Keratinocyte (primary cell): ENCODE data around the gene YJU2.

Experiments
- EZH2 ChIP-seq: IDR thresholded peaks from one replicate; pipeline ENCODE4 v1.6.1; 2012; ENCODE audit warnings: inconsistent platforms, mild to moderate bottlenecking, low read length, moderate library complexity
- TF ChIP-seq, protein P1 (sequence below), 3 experiments: IDR thresholded peaks in 1 of 3; conservative IDR thresholded peaks in 1 of 3; optimal IDR thresholded peaks in 1 of 3; 2 replicates in 2 of 3; 3 replicates in 1 of 3; pipeline versions ENCODE3 to v1.5.1; 2011; ENCODE audit warnings: low read length in 3 of 3, mild to moderate bottlenecking in 3 of 3, moderate library complexity in 2 of 3, control low read depth in 1 of 3, inconsistent platforms in 1 of 3; ENCODE audit not compliant: insufficient read depth in 2 of 3; ENCODE audit errors: extremely low read depth in 1 of 3

DNA sequence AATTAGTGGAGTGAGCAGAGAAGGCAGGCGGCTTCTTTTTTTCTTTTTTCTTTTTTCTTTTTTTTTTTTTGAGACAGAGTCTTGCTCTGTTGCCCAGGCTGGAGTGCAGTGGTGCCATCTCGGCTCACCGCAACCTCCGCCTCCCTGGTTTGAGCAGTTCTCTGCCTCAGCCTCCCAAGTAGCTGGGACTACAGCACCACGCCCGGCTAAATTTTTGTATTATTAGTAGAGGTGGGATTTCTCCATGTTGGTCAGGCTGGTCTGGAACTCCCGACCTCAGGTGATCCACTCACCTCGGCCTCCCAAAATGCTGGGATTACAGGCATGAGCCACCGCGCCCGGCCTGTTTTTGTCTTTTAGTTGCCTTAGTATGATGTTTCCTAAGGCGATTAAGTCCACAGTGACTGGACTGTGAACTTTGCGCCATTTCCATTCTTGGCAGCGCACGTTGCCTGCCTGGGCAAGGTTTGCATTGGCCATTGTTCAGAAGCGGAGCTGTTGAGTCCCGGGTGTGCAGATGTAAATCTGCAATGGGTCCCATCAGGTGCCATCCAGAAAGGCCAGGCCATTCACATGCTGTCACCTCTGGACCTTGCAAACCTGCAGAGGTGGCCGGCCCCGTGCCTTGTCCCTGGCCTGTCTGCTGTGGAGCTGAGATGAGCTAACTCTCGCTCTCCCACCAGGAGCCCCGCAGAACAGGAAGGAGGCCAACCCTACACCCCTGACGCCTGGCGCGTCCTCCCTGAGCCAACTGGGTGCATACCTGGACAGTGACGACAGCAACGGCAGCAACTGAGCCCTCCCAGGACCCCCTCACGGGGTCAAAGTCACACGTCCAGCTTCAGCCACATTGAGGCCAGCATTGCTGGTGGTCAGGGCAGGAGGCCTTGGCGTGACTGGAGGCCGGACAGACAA is 21.3 kb downstream of the YJU2 start:
- TF ChIP-seq, protein P1, sequence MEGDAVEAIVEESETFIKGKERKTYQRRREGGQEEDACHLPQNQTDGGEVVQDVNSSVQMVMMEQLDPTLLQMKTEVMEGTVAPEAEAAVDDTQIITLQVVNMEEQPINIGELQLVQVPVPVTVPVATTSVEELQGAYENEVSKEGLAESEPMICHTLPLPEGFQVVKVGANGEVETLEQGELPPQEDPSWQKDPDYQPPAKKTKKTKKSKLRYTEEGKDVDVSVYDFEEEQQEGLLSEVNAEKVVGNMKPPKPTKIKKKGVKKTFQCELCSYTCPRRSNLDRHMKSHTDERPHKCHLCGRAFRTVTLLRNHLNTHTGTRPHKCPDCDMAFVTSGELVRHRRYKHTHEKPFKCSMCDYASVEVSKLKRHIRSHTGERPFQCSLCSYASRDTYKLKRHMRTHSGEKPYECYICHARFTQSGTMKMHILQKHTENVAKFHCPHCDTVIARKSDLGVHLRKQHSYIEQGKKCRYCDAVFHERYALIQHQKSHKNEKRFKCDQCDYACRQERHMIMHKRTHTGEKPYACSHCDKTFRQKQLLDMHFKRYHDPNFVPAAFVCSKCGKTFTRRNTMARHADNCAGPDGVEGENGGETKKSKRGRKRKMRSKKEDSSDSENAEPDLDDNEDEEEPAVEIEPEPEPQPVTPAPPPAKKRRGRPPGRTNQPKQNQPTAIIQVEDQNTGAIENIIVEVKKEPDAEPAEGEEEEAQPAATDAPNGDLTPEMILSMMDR (optimal IDR thresholded peaks at IDR 0.05 in 1 of 3, IDR thresholded peaks at IDR 0.05 in 1 of 3, conservative IDR thresholded peaks at IDR 0.05 in 1 of 3; ENCODE audit: extremely low read depth in 1 of 3, insufficient read depth in 2 of 3, low read length in 3 of 3) = no peak
- no peak for TF ChIP-seq EZH2
